GM18868 (cell line): Measurements from ENCODE around the gene MED27.

Experiments
- ATAC-seq: cut with Tn5 transposase; IDR thresholded peaks from one replicate; pipeline ENCODE4 v1.9.1; 2021; ENCODE audit warnings: mild to moderate bottlenecking, moderate library complexity; ENCODE audit not compliant: unreplicated experiment

Gene MED27

GRCh38 chr9:131867611-131868192, 212.0 kb downstream of the MED27 start:
- no peak for ATAC-seq

GRCh38 chr9:131865446-131866195, 214.0 kb downstream of the MED27 start:
- ATAC-seq = no peak

- no peak for ATAC-seq
Measured at GRCh38 chr9:131864531-131864930, 215.1 kb downstream of the MED27 start.

- ATAC-seq = no peak
Measured at GRCh38 chr9:131863306-131863896, 216.3 kb downstream of the MED27 start.

- ATAC-seq = no peak
Measured at GRCh38 chr9:131862261-131862660, 217.4 kb downstream of the MED27 start.

GRCh38 chr9:131860430-131860829, 219.2 kb downstream of the MED27 start:
- ATAC-seq = no peak

- ATAC-seq = no peak
Measured at GRCh38 chr9:131858147-131858546, 221.5 kb downstream of the MED27 start.

GRCh38 chr9:131856105-131856504, 223.6 kb downstream of the MED27 start:
- no peak for ATAC-seq

- no peak for ATAC-seq
Measured at GRCh38 chr9:131854896-131855613, 224.6 kb downstream of the MED27 start.

- no peak for ATAC-seq
Measured at GRCh38 chr9:131854334-131854733, 225.3 kb downstream of the MED27 start.

- ATAC-seq = no peak
Measured at GRCh38 chr9:131853434-131853833, 226.2 kb downstream of the MED27 start.

- no peak for ATAC-seq
Measured at GRCh38 chr9:131851414-131851813, 228.3 kb downstream of the MED27 start.

GRCh38 chr9:131849391-131849790, 230.3 kb downstream of the MED27 start:
- no peak for ATAC-seq

- no peak for ATAC-seq
Measured at GRCh38 chr9:131848570-131849160, 231.0 kb downstream of the MED27 start.

- ATAC-seq = no peak
Measured at GRCh38 chr9:131847665-131848354, 231.9 kb downstream of the MED27 start.

GRCh38 chr9:131845305-131846298, 234.1 kb downstream of the MED27 start:
- no peak for ATAC-seq

- no peak for ATAC-seq
Measured at GRCh38 chr9:131844745-131845118, 234.9 kb downstream of the MED27 start.

- no peak for ATAC-seq
Measured at GRCh38 chr9:131843989-131844744, 235.5 kb downstream of the MED27 start.
